Measurements from ENCODE around the gene SERPINI1. TPM values are rescaled to one million over a fixed set of nuclear protein-coding genes. Genes with fewer than 3 reads are reported as not detected.
A peak's percentile ranks its signal among the peaks of the same experiment; 100 is the strongest.

The SERPINI1 gene
- total RNA-seq, 6 donors from 2014 or later = 0.89 to 7.9 (median 4.5) TPM

DNA sequence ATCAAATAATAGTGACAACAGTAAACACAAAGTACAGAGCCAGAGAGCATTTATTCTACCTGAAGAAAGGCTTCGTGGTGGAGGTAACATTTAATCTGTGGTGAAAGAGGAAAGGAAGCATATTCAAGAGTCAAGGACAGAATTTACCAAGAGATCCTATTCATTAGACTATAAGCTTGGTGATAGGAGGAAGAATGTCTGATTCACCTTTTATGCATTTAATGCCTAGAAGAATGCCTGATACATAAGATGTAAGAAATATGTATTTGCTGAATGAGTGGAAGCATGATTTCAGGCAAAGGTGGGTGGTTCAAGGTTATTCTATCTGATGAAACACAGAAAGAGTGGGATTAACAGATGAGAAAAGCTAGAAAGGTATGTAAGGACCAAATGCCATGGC, 119.8 kb downstream of the SERPINI1 start:
- Histone ChIP-seq H3K4me1 (peaks cover 0 to 7% (median 0%) of the 10 kb centered on the region in 4 donors), H3K4me3 (no peak overlapping the region), H3K27ac (no peak overlapping the region), H3K27me3 (no peaks in the 10 kb centered on the region), H3K36me3 (no peaks in the 10 kb centered on the region), H3K9me3 (no peaks in the 10 kb centered on the region)
- DNase-seq = no peak
- TF ChIP-seq POLR2A (IDR thresholded peaks at IDR 0.05) (no peak), EP300 (IDR thresholded peaks at IDR 0.05) (no peak), POLR2AphosphoS5 (IDR thresholded peaks at IDR 0.05) (no peak)
- TF ChIP-seq, protein P1, sequence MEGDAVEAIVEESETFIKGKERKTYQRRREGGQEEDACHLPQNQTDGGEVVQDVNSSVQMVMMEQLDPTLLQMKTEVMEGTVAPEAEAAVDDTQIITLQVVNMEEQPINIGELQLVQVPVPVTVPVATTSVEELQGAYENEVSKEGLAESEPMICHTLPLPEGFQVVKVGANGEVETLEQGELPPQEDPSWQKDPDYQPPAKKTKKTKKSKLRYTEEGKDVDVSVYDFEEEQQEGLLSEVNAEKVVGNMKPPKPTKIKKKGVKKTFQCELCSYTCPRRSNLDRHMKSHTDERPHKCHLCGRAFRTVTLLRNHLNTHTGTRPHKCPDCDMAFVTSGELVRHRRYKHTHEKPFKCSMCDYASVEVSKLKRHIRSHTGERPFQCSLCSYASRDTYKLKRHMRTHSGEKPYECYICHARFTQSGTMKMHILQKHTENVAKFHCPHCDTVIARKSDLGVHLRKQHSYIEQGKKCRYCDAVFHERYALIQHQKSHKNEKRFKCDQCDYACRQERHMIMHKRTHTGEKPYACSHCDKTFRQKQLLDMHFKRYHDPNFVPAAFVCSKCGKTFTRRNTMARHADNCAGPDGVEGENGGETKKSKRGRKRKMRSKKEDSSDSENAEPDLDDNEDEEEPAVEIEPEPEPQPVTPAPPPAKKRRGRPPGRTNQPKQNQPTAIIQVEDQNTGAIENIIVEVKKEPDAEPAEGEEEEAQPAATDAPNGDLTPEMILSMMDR (IDR thresholded peaks at IDR 0.05) = no peak
- 56 to 60% methylated on average over 1 of the region's 1 CpG for WGBS, 2 donors
- ATAC-seq (ENCODE audit: low FRiP score in 2 of 2) = no peak

DNA sequence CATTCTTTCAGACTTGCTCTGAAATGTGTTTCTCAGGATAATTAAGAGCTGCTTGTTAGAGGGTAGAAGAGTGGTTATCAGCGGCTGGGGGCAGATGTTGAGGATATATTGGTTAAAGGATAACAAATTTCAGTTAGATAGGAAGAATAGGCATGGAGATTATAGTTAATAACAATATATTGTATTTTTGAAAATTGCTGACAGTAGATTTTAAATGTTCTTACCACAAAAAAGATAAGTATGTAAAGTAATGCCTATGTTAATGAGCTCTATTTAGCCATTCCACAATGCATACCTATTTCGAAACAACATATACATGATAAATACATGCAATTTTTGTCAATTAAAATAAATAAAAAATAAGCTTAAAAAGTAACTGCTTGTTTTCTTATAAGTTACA, 123.3 kb downstream of the SERPINI1 start:
- TF ChIP-seq EP300 (IDR thresholded peaks at IDR 0.05) (no peak), POLR2A (IDR thresholded peaks at IDR 0.05) (no peak), POLR2AphosphoS5 (IDR thresholded peaks at IDR 0.05) (no peak)
- TF ChIP-seq, protein P1 (IDR thresholded peaks at IDR 0.05) = no peak
- Histone ChIP-seq H3K36me3 (no peaks in the 10 kb centered on the region), H3K4me1 (peaks cover 4 to 11% (median 5%) of the 10 kb centered on the region in 4 donors), H3K27ac (no peak overlapping the region), H3K9me3 (no peaks in the 10 kb centered on the region), H3K4me3 (no peak overlapping the region), H3K27me3 (no peaks in the 10 kb centered on the region)
- no peak for ATAC-seq (ENCODE audit: low FRiP score in 2 of 2)
- 88 to 97% methylated on average over 2 of the region's 2 CpGs for WGBS, 2 donors
- no peak for DNase-seq

DNA sequence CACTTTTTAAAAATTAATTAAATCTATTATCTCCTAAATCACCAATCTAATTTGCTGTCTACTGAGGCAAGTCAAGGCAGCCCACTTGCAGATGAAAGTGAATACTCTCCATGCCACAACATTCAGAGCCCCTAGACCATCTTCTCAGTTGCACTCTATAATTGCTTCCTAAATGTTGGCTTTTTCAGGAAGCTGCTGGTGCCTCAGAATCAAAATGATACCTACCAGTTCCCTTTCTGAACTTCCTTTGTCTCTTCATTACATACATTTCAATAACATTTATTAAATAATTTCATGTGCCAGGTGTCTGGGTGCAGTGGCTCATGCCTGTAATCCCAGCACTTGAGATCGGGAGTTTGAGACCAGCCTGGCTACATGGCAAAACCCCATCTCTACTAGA, 124.1 kb downstream of the SERPINI1 start:
- no peak overlapping the region for H3K4me3 ChIP-seq
- H3K27ac ChIP-seq = no peak overlapping the region
- ATAC-seq (ENCODE audit: low FRiP score in 2 of 2) (no peak), DNase-seq (no peak)
- peaks cover 4 to 11% (median 5%) of the 10 kb centered on the region in 4 donors for H3K4me1 ChIP-seq
- H3K36me3 ChIP-seq = no peaks in the 10 kb centered on the region
- H3K9me3 ChIP-seq = no peaks in the 10 kb centered on the region
- TF ChIP-seq POLR2AphosphoS5 (IDR thresholded peaks at IDR 0.05) (no peak), EP300 (IDR thresholded peaks at IDR 0.05) (no peak), POLR2A (IDR thresholded peaks at IDR 0.05) (no peak)
- TF ChIP-seq, protein P1 (IDR thresholded peaks at IDR 0.05) = no peak
- WGBS, 2 donors = 81 to 85% methylated on average over 1 of the region's 1 CpG
- H3K27me3 ChIP-seq = no peaks in the 10 kb centered on the region

DNA sequence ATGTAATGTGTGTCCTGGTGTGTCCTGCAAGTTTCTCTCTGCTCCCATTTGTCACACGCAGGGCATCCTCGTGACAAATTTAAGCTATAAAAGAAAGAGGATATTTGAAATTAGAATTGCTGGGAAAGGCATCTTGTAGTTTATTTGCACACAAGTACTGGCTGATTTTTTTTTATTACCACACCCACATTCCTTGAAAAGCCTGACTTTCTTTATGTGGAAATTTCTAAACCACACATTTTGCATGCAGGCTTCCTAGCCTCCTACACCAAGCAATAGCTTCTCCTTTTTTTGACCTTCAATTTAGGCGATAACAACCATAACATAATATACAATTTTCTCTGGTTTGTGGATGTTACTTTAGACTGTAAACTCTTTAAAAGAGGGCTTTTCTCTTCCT, 126.1 kb downstream of the SERPINI1 start:
- ATAC-seq (ENCODE audit: low FRiP score in 2 of 2) (peak in 1 of 2 donors; percentile 64), DNase-seq (no peak)
- H3K27me3 ChIP-seq = no peaks in the 10 kb centered on the region
- no peaks in the 10 kb centered on the region for H3K9me3 ChIP-seq
- TF ChIP-seq, protein P1 (IDR thresholded peaks at IDR 0.05) = no peak
- TF ChIP-seq POLR2AphosphoS5 (IDR thresholded peaks at IDR 0.05) (no peak), EP300 (IDR thresholded peaks at IDR 0.05) (no peak), POLR2A (IDR thresholded peaks at IDR 0.05) (no peak)
- WGBS, 2 donors = 41 to 46% methylated on average over 3 of the region's 3 CpGs
- H3K4me1 ChIP-seq = peaks cover 4 to 11% (median 5%) of the 10 kb centered on the region in 4 donors
- H3K4me3 ChIP-seq = no peak overlapping the region
- H3K36me3 ChIP-seq = no peaks in the 10 kb centered on the region
- H3K27ac ChIP-seq = no peak overlapping the region

DNA sequence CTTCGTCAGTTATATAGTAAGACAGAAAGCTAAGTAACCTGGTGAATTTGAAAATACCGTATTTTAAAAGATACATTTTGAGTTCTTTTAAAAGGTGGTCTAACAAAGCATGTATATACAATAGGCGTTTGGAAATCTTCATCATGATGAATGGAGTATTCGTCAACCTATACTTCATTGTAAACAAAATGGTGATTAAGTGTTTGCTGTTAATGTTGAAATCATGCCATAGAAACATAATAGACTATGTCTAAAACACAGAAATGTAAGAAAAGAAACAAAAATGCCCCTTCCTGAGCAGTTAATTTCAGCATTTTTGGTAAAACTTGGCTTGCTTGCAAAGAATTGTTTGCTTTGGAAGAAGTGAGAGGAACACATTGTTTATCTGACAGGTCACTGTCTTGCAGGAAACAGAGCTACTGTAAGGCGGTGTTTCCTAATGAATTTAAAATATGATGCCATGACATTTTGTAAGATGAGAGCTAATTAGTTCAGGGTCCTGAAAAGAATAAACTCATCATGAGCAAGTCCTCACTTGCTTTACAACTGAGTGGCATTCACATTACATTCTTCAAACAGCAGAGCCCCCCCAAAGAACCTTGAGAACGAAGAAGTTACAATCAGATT, 126.7 kb downstream of the SERPINI1 start:
- 42 to 43% methylated on average over 6 of the region's 6 CpGs for WGBS, 2 donors
- Histone ChIP-seq H3K4me1 (peaks cover 4 to 11% (median 5%) of the 10 kb centered on the region in 4 donors), H3K4me3 (no peak overlapping the region), H3K27ac (no peak overlapping the region), H3K27me3 (no peaks in the 10 kb centered on the region), H3K36me3 (no peaks in the 10 kb centered on the region), H3K9me3 (no peaks in the 10 kb centered on the region)
- TF ChIP-seq, protein P1 (IDR thresholded peaks at IDR 0.05) = no peak
- no peak for TF ChIP-seq POLR2AphosphoS5 (IDR thresholded peaks at IDR 0.05)
- TF ChIP-seq POLR2A (IDR thresholded peaks at IDR 0.05) = no peak
- no peak for TF ChIP-seq EP300 (IDR thresholded peaks at IDR 0.05)
- ATAC-seq (ENCODE audit: low FRiP score in 2 of 2) (no peak), DNase-seq (no peak)
